Esophagus (tissue), 2 donors: ENCODE data around the gene ABCD1. TPM values are rescaled to one million over a fixed set of nuclear protein-coding genes. Genes with fewer than 3 reads are reported as not detected.
"Not testable (repeated sequence)": the region's sequence is repeated elsewhere in the genome, so short reads cannot be mapped to it uniquely, and the experiment has no call there.

Experiments used
- H3K27ac ChIP-seq, 2 donors: one replicate each; pipeline ENCODE4 v1.5.1; 2013; ENCODE audit warnings: low read depth in 2 of 2, mild to moderate bottlenecking in 2 of 2, inconsistent platforms in 1 of 2, low read length in 1 of 2, moderate library complexity in 1 of 2
- H3K27me3 ChIP-seq, 2 donors: one replicate each; pipeline ENCODE4 v1.6.1; 2013; ENCODE audit warnings: low read length in 2 of 2, control low read depth in 1 of 2, mild to moderate bottlenecking in 1 of 2; ENCODE audit not compliant: insufficient read depth in 2 of 2, control insufficient read depth in 1 of 2
- H3K36me3 ChIP-seq, 2 donors: one replicate each; pipeline ENCODE4 v1.6.1; 2013; ENCODE audit warnings: low read length in 1 of 2; ENCODE audit not compliant: control insufficient read depth in 2 of 2, insufficient read depth in 2 of 2
- H3K4me1 ChIP-seq, 2 donors: one replicate each; pipeline ENCODE4 v1.6.1; 2013; ENCODE audit warnings: low read length in 1 of 2; ENCODE audit not compliant: control insufficient read depth in 2 of 2, insufficient read depth in 2 of 2
- H3K4me3 ChIP-seq, 2 donors: one replicate each; pipeline ENCODE4 v1.5.1; 2013; ENCODE audit warnings: low read length in 2 of 2, mild to moderate bottlenecking in 2 of 2, low read depth in 1 of 2, moderate library complexity in 1 of 2
- H3K9me3 ChIP-seq, 2 donors: one replicate each; pipeline ENCODE4 v1.6.1; 2013; ENCODE audit warnings: mild to moderate bottlenecking in 2 of 2, low read depth in 1 of 2, low read length in 1 of 2, moderate library complexity in 1 of 2; ENCODE audit not compliant: control insufficient read depth in 2 of 2, insufficient read depth in 1 of 2
- WGBS, 2 donors: extraction: QIAGEN DNeasy Blood & Tissue Kit; methylation state at CpG; one replicate each; pipeline ENCODE4 v1.1.7; 2013; 5-methylcytosine and 5-hydroxymethylcytosine counted together
- polyA plus RNA-seq, 2 donors: library from polyadenylated mRNA; stranded (reverse); fragments of 200-250 nt; gene quantifications; one replicate each; pipeline ENCODE4 v1.2.3, GENCODE V29; 2013
- donor health status: healthy with polysubstance abuse.
- donor health status: Bipolar disorder and iron deficiency.

The ABCD1 gene
- polyA plus RNA-seq, 2 donors, result 1.8 to 2.9 TPM

DNA sequence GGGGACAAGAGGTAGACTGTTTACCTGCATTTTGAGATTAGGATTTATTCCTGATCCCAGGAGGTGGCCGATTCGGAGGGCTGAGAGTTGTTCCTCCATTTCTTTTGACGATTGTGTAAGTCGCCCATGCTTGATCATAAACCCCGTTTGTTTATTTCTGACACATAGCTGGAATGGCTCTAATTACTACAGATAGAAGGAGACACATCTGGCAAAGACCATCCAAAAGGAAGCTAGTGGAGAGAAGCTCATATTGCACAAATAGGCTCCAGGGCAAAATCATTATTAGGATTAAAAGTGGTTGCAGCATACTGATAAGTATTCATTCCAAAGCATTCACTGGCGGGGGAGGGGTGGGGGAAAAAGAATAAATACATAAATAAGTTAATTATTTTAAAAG lies 22.3 kb downstream of the ABCD1 start:
- H3K27ac ChIP-seq, H3K4me1 ChIP-seq, H3K36me3 ChIP-seq, H3K4me3 ChIP-seq, H3K9me3 ChIP-seq, H3K27me3 ChIP-seq: not testable (repeated sequence)
- 68 to 74% methylated on average over 6 of the region's 6 CpGs for WGBS, 2 donors

DNA sequence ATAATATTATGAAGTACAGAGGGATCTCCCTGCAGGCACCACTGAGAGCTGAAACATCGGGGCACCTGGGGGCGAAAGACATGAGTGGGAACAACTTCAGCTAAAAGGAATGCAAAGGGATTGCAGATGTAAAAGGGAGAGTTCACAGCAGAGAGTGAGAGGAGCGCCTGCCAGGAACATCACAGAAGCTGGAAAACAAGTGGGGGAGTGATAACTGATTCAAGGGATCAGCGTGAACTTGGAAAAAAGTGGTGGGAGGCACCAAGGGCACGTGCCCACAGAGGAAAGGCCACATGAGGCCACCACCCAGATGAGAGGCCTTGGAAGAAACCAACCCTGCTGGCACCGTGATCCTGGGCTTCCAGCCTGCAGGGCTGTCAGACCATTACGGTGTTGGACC lies 24.4 kb downstream of the ABCD1 start:
- H3K36me3 ChIP-seq, H3K4me1 ChIP-seq, H3K27ac ChIP-seq, H3K9me3 ChIP-seq, H3K27me3 ChIP-seq, H3K4me3 ChIP-seq: not testable (repeated sequence)
- WGBS, 2 donors, result 90 to 93% methylated on average over 7 of the region's 7 CpGs

GRCh38 chrX:153750127-153750774 lies 25.6 kb downstream of the ABCD1 start:
- H3K27ac ChIP-seq, result no peak overlapping the region
- WGBS, 2 donors, result 81 to 87% methylated on average over 12 of the region's 12 CpGs
- no peaks in the 10 kb centered on the region for H3K4me1 ChIP-seq
- no peaks in the 10 kb centered on the region for H3K36me3 ChIP-seq
- H3K27me3 ChIP-seq, result no peaks in the 10 kb centered on the region
- H3K9me3 ChIP-seq, result no peaks in the 10 kb centered on the region
- H3K4me3 ChIP-seq, result no peak overlapping the region

DNA sequence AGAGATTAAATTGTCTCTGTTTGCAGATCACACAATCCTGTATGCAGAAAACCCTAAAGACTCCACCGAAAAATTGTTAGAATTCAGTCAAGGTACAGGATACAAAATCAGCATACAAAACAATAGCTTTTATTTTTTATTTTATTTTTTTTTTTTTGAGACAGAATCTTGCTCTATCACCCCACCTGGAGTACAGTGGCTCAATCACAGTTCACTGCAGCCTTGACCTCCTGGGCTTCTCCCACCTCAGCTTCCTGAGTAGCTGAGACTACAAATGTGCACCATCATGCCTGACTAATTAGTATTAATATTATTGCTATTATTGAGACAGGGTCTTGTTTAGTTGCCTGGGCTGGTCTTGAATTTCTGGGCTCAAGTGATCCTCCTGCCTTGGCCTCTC lies 30.5 kb downstream of the ABCD1 start:
- Histone ChIP-seq H3K4me1 (no peaks in the 10 kb centered on the region), H3K36me3 (no peaks in the 10 kb centered on the region), H3K27me3 (no peaks in the 10 kb centered on the region), H3K4me3 (no peak overlapping the region), H3K27ac (no peak overlapping the region), H3K9me3 (no peaks in the 10 kb centered on the region)
- WGBS, 2 donors, result 88 to 92% methylated on average over 1 of the region's 1 CpG

DNA sequence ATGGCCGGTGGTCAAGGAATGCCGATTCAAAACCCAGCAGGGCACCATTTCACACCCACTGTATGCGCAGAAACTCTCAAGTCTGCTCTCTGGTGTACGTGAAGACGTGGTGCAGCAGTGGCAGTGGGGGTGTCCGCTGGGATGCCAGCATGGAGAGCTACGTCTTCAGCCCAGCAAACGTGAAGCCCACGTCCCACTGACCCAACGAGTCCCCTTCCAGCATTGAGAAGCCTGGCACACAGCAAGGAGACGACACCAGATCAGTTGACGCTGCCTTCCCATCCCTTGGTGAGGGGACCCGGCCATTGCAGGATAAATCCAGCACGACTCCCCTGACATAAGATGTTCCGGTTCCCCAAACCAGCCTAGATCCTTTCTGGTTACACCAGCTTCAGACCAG lies 37.2 kb downstream of the ABCD1 start:
- no peaks in the 10 kb centered on the region for H3K9me3 ChIP-seq
- H3K4me1 ChIP-seq, result peaks cover 0 to 24% of the 10 kb centered on the region in 2 donors
- 83 to 86% methylated on average over 15 of the region's 15 CpGs for WGBS, 2 donors
- H3K27me3 ChIP-seq, result no peaks in the 10 kb centered on the region
- H3K4me3 ChIP-seq, result no peak overlapping the region
- H3K36me3 ChIP-seq, result no peaks in the 10 kb centered on the region
- H3K27ac ChIP-seq, result no peak overlapping the region

GRCh38 chrX:153762626-153763173 lies 38.0 kb downstream of the ABCD1 start:
- Histone ChIP-seq H3K9me3 (no peaks in the 10 kb centered on the region), H3K4me1 (peaks cover 0 to 29% of the 10 kb centered on the region in 2 donors), H3K36me3 (no peaks in the 10 kb centered on the region), H3K4me3 (no peak overlapping the region), H3K27ac (no peak overlapping the region), H3K27me3 (no peaks in the 10 kb centered on the region)
- 85 to 87% methylated on average over 14 of the region's 14 CpGs for WGBS, 2 donors

DNA sequence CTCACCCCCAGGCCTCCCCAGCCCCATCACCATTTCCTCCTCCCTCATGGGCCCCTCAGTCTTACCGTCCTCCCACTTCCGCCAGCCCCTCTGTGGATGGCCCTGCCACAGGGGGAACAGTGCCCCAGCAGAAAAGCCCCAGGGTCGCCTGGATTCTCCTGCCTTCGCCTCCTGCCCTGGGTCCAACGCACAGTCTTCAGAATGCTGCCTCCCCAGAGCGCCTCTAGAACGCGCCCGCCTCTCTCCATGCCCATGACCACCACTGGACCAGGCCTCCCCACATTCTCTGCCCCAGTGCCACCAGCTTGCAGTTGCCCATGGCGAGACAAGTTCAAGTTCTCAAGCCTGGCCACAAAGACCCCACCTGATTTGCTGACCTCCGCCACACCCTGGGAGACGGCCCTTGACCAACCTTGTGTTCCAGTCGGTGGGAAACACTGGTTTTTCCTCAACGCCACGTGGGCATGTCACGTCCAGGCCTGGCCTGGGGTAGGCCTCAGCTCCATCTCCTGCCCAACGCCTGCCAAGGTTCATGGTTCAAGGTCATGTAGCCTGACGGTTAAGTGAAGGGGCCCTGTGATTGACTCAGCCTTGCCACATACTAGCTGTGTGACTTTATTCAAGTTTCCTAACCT lies 38.8 kb downstream of the ABCD1 start:
- Histone ChIP-seq H3K4me1 (peaks cover 0 to 29% of the 10 kb centered on the region in 2 donors), H3K27ac (no peak overlapping the region), H3K27me3 (no peaks in the 10 kb centered on the region), H3K9me3 (no peaks in the 10 kb centered on the region), H3K4me3 (no peak overlapping the region), H3K36me3 (no peaks in the 10 kb centered on the region)
- WGBS, 2 donors, result 73 to 81% methylated on average over 16 to 17 of the region's 18 CpGs

DNA sequence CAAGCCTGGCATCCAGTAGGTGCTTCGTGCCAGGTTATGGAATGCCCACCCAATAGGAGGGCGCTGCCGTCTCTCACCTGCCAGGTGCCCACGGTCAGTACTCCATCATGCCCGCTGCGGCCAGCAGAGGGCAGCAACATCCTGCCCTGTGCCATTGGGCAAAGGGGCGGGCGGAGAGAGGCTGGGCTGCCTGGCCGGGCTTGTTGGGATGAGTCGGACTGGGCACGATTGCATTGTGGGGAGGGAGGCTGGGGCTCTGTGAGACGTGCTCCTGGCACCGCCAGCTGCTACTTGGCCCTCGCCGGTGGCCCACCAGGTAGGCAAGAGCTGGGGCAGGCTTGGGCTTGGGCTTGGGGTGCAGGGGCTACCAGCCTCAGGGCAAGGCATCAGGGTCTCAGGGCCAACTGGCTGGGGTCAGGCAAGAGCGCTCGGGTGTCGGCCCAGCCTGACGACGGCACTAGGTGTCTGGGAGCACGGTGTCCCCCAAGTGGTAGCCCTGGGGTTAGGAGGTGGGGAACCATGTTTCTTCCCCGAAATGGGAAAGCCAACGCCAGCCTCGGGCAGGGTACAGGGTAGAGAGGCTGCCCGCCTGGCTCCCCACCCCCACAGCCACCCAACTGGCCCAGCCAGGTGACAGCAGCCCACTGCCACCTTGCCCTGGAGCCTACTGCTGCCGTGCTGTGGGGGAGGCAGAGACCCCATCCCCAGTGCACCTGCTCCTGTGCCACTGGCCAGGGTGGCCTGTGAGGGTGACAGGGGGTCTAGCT lies 39.5 kb downstream of the ABCD1 start, which contains the start of gene PLXNB3:
PLXNB3 (plus strand) TSS at position 261 of the 767 bp plus-strand sequence. CDS start 1,287 bp downstream, outside the sequence.
- no peaks in the 10 kb centered on the region for H3K9me3 ChIP-seq
- H3K27ac ChIP-seq, result peak within 1 kb of the TSS in 1 of 2 donors; percentile 12
- H3K27me3 ChIP-seq, result no peaks in the 10 kb centered on the region
- H3K36me3 ChIP-seq, result peaks cover 0 to 2% of the 10 kb centered on the region in 2 donors
- WGBS, 2 donors, result 15 to 32% methylated on average over 21 to 26 of the region's 26 CpGs
- H3K4me3 ChIP-seq, result peak within 1 kb of the TSS; percentile 27 to 47
- peaks cover 0 to 29% of the 10 kb centered on the region in 2 donors for H3K4me1 ChIP-seq

DNA sequence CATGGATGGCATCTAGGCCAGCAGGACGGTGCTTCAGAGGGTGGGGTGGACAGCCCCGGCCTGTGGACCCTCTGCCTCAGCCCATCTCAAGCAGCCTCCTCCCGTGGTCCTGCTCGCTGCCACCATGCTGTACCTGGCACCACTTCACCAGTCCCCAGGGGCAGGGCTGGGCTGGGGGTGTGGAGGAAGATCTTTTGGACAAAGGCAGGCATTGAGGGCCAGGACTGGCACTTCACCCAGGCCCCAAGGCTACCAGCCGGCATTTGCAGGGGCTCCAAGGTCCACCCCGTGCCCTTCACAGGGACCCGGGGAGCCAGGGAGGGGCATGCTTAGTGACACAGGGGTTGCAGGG lies 40.1 kb downstream of the ABCD1 start:
- WGBS, 2 donors, result 42 to 69% methylated on average over 7 of the region's 7 CpGs
- Histone ChIP-seq H3K9me3 (no peaks in the 10 kb centered on the region), H3K27ac (no peak overlapping the region), H3K27me3 (no peaks in the 10 kb centered on the region), H3K4me1 (peaks cover 0 to 29% of the 10 kb centered on the region in 2 donors), H3K36me3 (peaks cover 0 to 3% of the 10 kb centered on the region in 2 donors), H3K4me3 (peak overlapping the region in 1 of 2 donors; percentile 47)
